ENCODE results near the gene TM7SF2.

The TM7SF2 gene

DNA sequence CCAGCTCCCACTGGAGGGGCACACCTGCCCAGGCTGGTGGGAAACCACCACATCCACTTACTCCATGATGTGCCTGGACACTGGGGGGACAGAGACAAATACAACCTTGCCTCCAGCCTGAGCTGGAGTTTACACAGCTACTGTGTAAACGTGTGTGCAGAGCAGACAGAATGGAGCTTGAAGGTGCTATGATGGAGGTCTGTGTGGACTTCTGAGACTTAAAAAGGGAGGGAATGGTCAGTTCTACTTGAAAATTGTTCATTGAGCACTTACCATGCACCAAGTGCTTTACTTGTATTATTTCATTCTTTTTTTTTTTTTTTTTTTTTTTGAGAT lies 39.1 kb upstream of the TM7SF2 start:
- Histone ChIP-seq H3K9ac (ENCODE audit: low read depth, low read length, poor library complexity, severe bottlenecking) (no peak overlapping the region), H3K9me3 (ENCODE audit: insufficient read depth, low read depth, low read length) (no peaks in the 10 kb centered on the region), H3K4me1 (ENCODE audit: insufficient read depth, low read length, poor library complexity, severe bottlenecking) (peaks cover 3% of the 10 kb centered on the region), H3K4me2 (ENCODE audit: low read depth, low read length, poor library complexity, severe bottlenecking) (no peak overlapping the region), H3K36me3 (ENCODE audit: insufficient read depth, low read length) (peaks cover 9% of the 10 kb centered on the region; the same call in 1 of the 2 replicates), H2AFZ (ENCODE audit: low read length) (no peak overlapping the region), H3K4me3 (ENCODE audit: low read length, poor library complexity, severe bottlenecking) (no peak overlapping the region), H3K79me2 (ENCODE audit: insufficient read depth, low read length) (peaks cover 19% of the 10 kb centered on the region), H3F3A (ENCODE audit: low read depth) (no peaks in the 10 kb centered on the region), H4K20me1 (ENCODE audit: insufficient read depth, low read length, poor library complexity, severe bottlenecking) (peaks cover under 1% of the 10 kb centered on the region), H3K9me2 (replicated peaks; ENCODE audit: low read depth, low read length) (no peaks in the 10 kb centered on the region), H3K27me3 (ENCODE audit: insufficient read depth, low read length, poor library complexity, severe bottlenecking) (no peaks in the 10 kb centered on the region)
- TF ChIP-seq CTCF (conservative IDR thresholded peaks at IDR 0.05; ENCODE audit: low read length), result no peak

- Histone ChIP-seq H2AFZ (ENCODE audit: low read length) (no peak overlapping the region), H3K9me3 (ENCODE audit: insufficient read depth, low read depth, low read length) (no peaks in the 10 kb centered on the region), H3K27me3 (ENCODE audit: insufficient read depth, low read length, poor library complexity, severe bottlenecking) (no peaks in the 10 kb centered on the region), H3K4me1 (ENCODE audit: insufficient read depth, low read length, poor library complexity, severe bottlenecking) (peaks cover 24% of the 10 kb centered on the region), H3K79me2 (ENCODE audit: insufficient read depth, low read length) (peaks cover 65% of the 10 kb centered on the region), H3K4me3 (ENCODE audit: low read length, poor library complexity, severe bottlenecking) (peak overlapping the region; percentile 51), H3K9me2 (replicated peaks; ENCODE audit: low read depth, low read length) (no peaks in the 10 kb centered on the region), H3K36me3 (ENCODE audit: insufficient read depth, low read length) (peaks cover 20% of the 10 kb centered on the region; the same call in 1 of the 2 replicates), H4K20me1 (ENCODE audit: insufficient read depth, low read length, poor library complexity, severe bottlenecking) (peaks cover 19% of the 10 kb centered on the region), H3F3A (ENCODE audit: low read depth) (no peaks in the 10 kb centered on the region), H3K4me2 (ENCODE audit: low read depth, low read length, poor library complexity, severe bottlenecking) (peak overlapping the region; percentile 68), H3K9ac (ENCODE audit: low read depth, low read length, poor library complexity, severe bottlenecking) (peak overlapping the region; percentile 18)
- no peak; the same call in 1 of the 2 replicates for TF ChIP-seq CTCF (conservative IDR thresholded peaks at IDR 0.05; ENCODE audit: low read length)
- no peak for TF ChIP-seq EZH2phosphoT487 (IDR thresholded peaks at IDR 0.05; ENCODE audit: borderline replicate concordance)
Observed at GRCh38 chr11:65077451-65077850, 34.2 kb upstream of the TM7SF2 start.

GRCh38 chr11:65078151-65078550 lies 33.5 kb upstream of the TM7SF2 start:
- Histone ChIP-seq H3K79me2 (ENCODE audit: insufficient read depth, low read length) (peaks cover 72% of the 10 kb centered on the region), H3K9ac (ENCODE audit: low read depth, low read length, poor library complexity, severe bottlenecking) (peak overlapping the region; percentile 36), H3F3A (ENCODE audit: low read depth) (no peaks in the 10 kb centered on the region), H3K36me3 (ENCODE audit: insufficient read depth, low read length) (peaks cover 20% of the 10 kb centered on the region; the same call in 1 of the 2 replicates), H2AFZ (ENCODE audit: low read length) (no peak overlapping the region), H3K9me2 (replicated peaks; ENCODE audit: low read depth, low read length) (no peaks in the 10 kb centered on the region), H3K4me3 (ENCODE audit: low read length, poor library complexity, severe bottlenecking) (peak overlapping the region; percentile 51), H3K4me1 (ENCODE audit: insufficient read depth, low read length, poor library complexity, severe bottlenecking) (peaks cover 31% of the 10 kb centered on the region), H4K20me1 (ENCODE audit: insufficient read depth, low read length, poor library complexity, severe bottlenecking) (peaks cover 19% of the 10 kb centered on the region), H3K4me2 (ENCODE audit: low read depth, low read length, poor library complexity, severe bottlenecking) (peak overlapping the region; percentile 68), H3K27me3 (ENCODE audit: insufficient read depth, low read length, poor library complexity, severe bottlenecking) (no peaks in the 10 kb centered on the region), H3K9me3 (ENCODE audit: insufficient read depth, low read depth, low read length) (no peaks in the 10 kb centered on the region)
- TF ChIP-seq EZH2phosphoT487 (IDR thresholded peaks at IDR 0.05; ENCODE audit: borderline replicate concordance) (no peak), CTCF (conservative IDR thresholded peaks at IDR 0.05; ENCODE audit: low read length) (peak; percentile 79)
